Activated CD4-positive, alpha-beta T cell treated with anti-CD3 and anti-CD28 coated beads for 4 hours (primary cell): Measurements from ENCODE around the gene NEU2.
"Not testable (repeated sequence)": the region's sequence is repeated elsewhere in the genome, so short reads cannot be mapped to it uniquely, and the experiment has no call there.

Experiments
- DNase-seq, 2 donors: peaks; one replicate each; pipeline ENCODE4 v3.0.0-alpha.2; 2020

Gene NEU2

GRCh38 chr2:233036162-233036838, 3.8 kb downstream of the NEU2 start:
- DNase-seq = no peak

GRCh38 chr2:233037078-233037477, 4.6 kb downstream of the NEU2 start:
- DNase-seq = no peak

GRCh38 chr2:233039212-233039845, 6.9 kb downstream of the NEU2 start:
- no peak for DNase-seq

GRCh38 chr2:233039846-233040530, 7.5 kb downstream of the NEU2 start:
- no peak for DNase-seq

GRCh38 chr2:233040571-233040970, 8.1 kb downstream of the NEU2 start:
- DNase-seq = no peak

- DNase-seq = no peak
Measured at GRCh38 chr2:233041722-233042323, 9.4 kb downstream of the NEU2 start.

- DNase-seq = no peak
Measured at GRCh38 chr2:233042549-233042948, 10.1 kb downstream of the NEU2 start.

- DNase-seq = no peak
Measured at GRCh38 chr2:233044974-233045605, 12.6 kb downstream of the NEU2 start.

GRCh38 chr2:233047206-233047605, 14.7 kb downstream of the NEU2 start:
- no peak for DNase-seq

- DNase-seq = no peak
Measured at GRCh38 chr2:233047667-233048066, 15.2 kb downstream of the NEU2 start.

GRCh38 chr2:233048569-233049193, 16.2 kb downstream of the NEU2 start:
- DNase-seq = no peak

GRCh38 chr2:233049194-233049761, 16.8 kb downstream of the NEU2 start:
- DNase-seq = no peak

GRCh38 chr2:233051241-233052149, 19.0 kb downstream of the NEU2 start:
- DNase-seq = no peak

- not testable (repeated sequence) for DNase-seq
Measured at GRCh38 chr2:233052517-233052916, 20.0 kb downstream of the NEU2 start.

- DNase-seq = peak; percentile 71 to 76
Measured at GRCh38 chr2:233053928-233054784, 21.7 kb downstream of the NEU2 start.

- DNase-seq = no peak
Measured at GRCh38 chr2:233055362-233055761, 22.9 kb downstream of the NEU2 start.

- DNase-seq = no peak
Measured at GRCh38 chr2:233056961-233057605, 24.6 kb downstream of the NEU2 start.

GRCh38 chr2:233058717-233059546, 26.5 kb downstream of the NEU2 start:
- DNase-seq = no peak

- no peak for DNase-seq
Measured at GRCh38 chr2:233059547-233059796, 27.0 kb downstream of the NEU2 start.
